Stimulated activated CD4-positive, alpha-beta T cell treated with anti-CD3 and anti-CD28 coated beads, TNF-alpha, amount 100 ng/mL, for 48 hours (primary cell): ENCODE results near the gene CPXM2.

Experiments
- DNase-seq, 3 donors: peaks; one replicate each; pipeline ENCODE4 v3.0.0-alpha.2; 2020; ENCODE audit warnings: low read depth in 3 of 3

CPXM2 gene

DNA sequence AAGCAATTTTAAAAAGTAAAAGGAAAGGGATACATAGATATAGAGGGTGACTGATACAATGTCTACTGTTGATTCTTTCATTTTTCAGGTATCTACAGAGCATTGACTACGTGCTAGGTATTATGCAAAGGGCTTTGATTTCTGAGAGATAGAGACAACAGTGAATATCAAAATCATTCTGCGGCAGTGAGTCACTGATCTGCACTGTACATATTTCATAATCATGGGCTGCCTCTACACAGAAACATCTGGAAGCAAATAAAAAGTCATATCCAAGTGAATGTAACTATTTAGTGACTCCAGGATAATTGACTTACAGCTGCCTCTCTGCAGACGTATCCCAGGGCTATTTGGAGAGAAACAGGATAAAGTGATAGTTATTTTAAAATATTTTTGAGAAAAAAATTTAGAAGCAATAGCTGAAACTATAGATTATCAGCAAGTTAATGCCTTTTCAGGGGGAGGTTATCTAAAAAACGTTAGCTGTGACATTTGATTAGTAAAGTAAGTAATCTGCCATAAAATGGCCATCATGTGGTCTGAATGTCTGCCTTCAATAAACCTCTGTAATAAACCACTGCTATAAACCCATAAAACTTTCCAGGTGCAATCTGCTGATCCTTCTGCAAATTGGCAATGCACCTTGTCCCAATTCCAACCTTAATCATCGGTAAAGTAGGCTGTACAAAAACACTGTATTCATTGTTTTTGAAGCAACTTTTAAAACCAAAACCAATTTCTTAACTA lies 43.7 kb downstream of the CPXM2 start:
- DNase-seq = no peak

DNA sequence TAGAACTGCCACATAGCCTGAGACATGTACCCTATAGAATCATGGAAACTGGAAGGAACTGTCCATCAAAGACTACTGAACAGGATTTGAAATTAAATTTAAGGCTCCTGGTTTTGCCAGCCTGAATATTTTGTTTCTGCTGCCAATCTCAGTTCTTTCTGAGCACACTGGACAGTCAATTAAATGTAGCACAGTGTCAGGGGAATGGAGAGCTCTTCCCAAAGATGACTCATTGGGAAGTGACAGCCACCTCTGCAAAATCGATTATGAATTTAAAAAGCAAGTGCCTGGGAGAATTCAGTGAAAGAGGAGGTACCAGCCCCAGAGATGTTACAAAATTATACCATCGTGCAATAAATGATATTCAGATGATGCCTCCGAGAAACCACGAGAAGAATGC lies 47.8 kb downstream of the CPXM2 start:
- DNase-seq = no peak

DNA sequence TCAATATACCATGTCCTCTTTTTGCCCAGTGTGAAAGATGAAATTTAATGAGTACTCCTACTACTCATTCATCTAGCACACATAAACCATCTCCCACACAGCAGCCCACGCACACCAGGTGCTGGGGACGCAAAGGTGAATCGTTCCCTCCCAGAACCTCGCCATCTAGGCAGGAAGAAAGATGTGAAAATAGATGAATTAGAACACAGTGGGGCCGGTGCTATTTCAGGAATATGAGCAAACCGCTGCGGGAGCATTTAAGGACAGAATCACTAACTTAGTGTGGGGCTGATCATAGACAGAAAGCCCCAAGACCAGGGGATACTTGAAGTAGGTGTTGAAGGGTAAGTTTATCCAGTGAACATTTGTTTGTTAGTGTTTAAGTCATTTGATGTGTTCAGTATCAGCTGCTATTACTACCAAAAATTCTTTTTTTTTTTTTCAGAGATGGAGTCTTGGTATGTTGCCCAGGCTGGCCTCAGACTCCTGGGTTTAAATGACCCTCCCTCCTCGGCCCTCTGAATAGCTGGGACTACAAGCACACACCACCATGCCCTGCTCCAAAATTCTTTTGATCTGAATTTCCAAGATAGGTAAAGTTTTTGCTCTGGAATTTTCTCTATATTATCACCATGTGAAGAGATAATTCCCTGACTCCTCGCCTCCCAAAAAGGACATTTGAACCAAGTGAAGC lies 48.8 kb downstream of the CPXM2 start:
- no peak for DNase-seq

DNA sequence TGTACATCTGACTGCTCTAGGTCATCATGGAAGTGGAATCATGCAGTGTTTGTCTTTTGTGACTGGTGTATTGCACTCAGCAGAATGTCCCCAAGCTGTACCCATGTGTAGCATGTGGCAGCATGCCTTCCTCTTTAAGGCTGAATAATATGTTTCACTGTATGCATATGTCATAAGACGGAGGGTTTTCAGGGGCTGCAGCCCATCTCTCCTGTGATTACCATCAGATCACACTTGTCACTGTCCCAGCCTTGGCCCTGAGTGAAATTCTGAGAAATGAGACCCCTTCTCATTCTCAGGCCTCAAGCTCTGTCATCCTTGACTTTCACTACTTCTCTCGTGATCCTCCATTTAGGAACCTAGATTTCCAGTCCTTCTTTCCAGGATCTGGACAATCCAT lies 50.0 kb downstream of the CPXM2 start:
- no peak for DNase-seq

DNA sequence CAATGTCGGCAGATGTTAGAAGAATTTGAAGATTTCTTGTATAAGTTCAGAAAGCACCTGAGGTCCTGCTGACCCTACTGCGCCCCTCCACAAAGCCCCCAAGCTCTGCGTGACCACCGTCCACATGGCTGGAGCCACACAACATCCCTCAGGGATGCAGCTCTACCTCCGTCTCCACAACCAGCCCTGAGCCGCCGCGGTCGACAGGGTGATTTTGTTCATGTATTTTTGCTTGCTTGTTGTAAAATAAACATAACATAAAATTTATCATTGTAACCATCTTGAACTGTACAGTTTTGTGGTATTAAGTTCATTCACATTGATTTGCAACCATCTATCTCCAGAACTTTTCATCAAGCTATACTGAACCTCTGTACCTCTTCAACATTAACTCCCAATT lies 50.5 kb downstream of the CPXM2 start:
- DNase-seq = no peak

DNA sequence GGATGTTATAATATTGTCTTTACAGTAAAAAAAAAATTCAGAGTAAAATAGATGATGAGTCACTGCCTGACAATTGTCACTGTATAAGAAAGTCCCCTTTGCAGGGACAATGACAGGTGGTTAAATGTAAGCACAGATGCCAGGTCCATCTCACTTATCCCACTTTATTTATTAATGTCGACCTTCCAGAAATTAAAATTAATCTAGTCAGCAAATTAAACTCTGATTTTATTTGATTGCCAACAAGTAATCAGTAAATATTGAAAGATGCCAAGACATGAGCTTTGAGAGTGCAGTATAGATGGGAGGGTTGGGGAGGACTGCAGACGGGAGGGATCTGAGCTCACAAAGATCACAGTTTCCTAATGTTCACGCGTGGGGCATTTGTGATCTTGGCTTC lies 50.9 kb downstream of the CPXM2 start:
- no peak for DNase-seq

DNA sequence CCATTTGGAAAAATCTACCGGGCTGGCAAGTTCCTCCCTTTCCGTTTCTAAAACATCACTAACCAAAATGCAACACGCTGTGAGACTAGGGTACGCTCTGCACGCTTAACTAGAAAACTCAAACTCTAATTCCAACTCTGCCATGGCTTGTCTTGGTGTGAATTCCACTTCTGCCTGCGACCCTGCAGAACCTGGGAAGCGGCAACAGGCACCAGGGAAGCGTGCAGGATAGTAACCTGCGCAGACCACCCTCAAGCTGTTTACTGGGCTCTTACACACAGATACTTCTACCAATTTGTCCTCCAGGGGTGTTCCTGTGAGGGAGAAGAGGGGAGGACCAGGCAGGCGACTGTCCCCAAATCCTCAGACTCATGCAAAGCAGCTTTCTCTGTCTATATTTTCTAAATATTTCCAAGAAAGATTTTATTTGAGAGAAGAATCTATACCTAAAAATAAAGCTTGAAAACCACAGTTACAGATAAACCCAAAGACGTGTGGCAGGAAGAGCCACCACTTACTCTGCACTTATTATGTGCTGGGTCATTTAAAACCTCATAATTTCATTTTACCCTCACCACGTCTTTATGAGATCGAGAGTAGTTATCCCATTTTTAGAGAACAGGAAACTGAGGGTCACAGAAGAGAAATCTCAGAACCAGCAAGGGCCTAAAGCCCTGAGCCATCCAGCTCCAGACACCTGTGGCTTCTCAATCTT lies 52.9 kb downstream of the CPXM2 start:
- no peak for DNase-seq

DNA sequence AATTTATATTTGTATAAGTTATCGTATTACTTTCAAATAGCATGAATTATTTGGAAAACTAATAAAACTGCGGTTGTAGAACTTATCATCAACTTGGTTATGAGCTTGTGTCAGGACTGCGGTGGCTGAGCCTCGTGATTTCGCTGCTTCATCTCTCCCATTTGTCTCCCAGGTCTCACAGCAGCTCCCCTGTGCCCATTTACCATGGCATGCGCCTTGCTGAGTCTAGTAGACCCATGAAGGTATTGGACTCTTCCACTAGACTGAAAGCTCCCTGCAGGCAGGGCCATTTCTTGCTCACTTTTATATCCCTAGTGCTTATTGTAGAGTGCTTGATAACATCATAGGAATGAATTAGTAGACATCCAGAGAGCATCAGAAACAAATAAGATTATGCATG lies 53.9 kb downstream of the CPXM2 start:
- no peak for DNase-seq

DNA sequence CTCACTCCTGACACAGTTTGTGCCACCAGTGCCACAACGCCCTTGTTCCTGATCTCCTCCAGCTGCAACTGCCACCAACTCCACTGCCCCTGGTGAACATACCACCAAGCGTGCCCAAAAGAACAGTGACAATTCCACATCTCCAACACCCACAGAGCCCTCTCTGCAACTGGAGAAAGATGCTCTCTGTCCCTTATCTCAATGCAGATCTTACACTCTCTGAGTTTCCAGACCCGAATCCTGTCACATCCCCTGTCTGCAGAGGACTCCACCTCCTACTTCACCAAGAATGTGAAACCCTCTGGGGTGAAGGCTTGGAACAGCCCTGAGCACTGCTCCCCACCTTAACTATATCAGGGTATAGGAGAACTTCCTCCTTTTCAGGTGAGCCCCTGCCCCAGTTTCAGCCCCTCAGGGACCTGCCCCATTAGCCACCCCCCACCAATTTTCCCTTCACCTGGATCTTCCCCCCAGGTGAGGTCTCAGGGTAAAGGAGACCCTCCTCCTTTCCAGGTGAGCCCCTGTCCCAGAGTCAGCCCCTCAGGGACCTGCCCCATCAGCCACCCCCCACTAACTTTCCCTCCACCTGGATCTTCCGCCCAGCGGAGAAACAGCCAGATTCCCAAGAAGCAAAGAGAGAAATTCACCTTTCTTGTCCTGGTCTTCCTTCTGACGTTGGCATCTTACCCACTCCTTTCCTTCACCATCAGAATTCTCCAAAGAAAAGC lies 55.0 kb downstream of the CPXM2 start:
- DNase-seq = no peak

DNA sequence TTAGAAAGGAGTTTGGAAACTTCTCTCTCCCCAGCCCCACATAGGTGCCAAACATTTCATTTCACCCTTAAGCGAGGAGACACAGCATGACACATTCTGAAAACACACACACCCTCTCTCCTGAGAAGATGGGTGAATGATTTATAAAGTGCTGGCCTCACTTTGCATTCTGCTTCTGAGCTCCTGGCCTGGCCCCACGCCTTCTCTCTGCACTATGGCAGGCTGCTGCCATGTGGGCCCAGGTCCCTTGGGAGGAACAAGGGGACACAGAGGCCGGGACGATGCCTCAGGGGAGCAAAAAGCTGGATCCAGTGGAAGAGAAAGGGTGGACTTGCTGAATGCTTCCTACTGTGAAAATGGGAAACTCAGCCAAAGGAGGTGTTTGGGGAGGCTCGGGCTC lies 56.0 kb downstream of the CPXM2 start:
- no peak for DNase-seq

DNA sequence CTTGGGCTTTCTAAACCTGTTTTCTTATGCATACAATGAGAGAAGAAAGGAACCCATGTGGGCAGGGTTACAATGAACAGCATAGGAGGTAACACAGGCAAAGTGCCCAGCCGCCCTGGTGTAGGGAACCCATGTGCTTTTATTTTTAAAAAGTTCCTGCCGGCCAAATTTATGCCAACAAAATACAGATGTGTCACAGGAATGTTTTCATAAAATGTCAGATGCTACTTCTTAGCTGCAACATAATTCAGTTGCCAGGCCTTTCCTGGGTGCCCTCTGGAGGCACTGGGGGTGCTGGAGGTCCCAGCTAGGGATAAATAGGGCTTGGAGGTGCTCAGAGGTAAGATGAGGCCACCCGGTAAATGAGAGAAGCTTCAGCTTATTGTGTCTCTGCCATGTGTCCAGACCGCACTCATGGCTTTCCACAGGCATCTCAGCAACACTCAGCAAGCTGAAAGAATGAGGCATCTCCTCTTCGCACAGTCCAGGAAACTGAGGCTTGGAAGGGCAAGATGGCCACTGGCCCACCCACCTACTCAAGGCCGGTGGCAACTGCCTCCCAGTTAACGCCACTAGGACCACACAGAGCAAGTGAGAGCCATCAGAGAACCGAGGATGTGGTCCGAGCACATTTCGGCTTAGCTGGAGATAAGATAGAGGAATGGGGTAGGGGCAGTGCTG lies 58.3 kb downstream of the CPXM2 start:
- DNase-seq = no peak

DNA sequence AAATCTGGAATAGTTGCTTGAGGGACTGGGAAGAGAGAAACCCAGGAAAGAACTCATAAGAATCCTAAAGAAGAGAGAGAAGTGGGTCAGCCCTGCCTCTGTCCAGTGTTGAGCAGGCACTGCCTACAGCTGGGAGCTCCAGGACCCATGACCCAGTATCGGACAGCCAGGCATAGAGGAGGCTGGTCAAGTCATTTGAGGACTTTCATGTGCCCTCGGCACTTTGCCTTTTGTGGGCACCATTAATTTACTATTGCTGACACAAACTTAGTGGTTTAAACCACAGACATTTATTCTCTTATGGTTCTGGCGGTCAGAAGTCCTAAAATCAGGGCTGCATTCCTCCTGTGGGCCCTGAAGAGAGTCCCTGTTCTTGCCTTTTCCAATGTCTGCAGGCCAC lies 60.3 kb downstream of the CPXM2 start:
- DNase-seq = no peak

DNA sequence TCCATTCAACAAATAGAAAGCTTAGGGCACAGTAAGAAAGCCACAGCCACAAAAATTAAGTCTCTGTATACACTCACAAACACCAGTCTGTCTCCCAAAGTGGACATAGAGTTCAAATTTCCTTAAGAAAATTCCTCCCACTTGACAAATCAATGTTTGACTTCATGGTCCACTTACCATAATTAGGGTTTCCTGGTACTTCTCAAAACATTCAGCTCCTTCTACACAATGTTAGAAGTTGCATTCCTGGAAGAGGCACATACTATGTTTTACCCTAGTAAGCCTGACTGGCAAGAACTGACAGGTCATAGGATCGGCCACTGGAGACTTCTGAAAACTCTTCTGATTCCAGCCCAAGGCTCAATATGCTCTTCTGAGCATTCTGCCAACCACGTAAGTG lies 70.5 kb downstream of the CPXM2 start:
- no peak for DNase-seq

DNA sequence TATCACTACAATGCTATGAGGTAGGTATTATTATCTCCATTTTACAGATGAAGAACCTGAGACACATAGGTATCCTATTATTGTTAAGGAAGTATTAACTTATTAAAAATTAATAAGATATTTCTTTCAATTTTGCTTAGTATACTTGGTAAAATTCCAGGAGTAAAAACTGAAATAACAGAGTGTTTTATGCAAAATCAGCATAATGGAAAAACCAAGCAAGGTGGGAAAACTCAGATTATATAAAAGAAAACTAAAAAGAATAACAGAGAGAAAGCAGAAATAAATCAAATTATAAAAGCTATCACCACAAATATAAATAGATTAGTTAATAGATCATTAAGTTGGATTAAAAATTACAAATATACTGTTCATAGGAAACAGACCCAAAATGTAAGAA lies 82.0 kb downstream of the CPXM2 start:
- no peak for DNase-seq

DNA sequence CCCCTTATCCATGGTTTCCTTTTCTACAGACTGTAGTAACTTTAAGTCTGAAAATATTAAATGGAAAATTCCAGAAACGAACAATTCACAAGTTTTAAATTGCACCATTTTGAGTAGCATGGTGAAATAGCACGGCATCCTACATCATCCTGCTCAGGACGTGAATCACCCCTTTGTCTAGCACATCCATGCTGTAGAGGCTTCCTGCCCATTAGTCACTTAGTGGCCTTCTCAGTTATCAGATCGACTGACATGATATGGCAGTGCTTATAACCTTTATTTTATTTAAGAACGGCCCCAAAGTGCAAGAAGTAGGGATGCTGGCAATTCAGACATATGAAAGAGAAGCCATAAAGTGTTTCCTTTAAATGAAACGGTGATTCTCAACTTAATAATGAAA lies 82.7 kb downstream of the CPXM2 start:
- no peak for DNase-seq

DNA sequence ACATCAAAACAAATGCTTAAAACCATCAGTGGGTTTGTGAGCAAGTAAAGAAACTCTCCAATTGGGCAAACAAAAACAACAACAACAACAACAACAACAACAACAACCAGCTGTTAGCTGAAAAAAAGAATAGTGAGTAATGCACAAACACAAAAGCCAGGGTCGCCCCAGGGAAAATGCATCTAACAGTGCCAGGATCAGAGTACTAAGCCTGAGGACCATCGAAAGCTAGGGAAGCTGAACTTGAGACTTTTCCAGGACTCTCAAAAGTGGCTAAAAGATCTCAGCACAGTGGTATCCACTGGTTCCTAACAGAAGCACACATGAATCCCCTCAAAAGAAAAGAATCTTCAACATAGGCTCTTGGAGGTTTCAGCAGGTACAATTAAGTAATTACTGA lies 83.3 kb downstream of the CPXM2 start:
- DNase-seq = no peak

DNA sequence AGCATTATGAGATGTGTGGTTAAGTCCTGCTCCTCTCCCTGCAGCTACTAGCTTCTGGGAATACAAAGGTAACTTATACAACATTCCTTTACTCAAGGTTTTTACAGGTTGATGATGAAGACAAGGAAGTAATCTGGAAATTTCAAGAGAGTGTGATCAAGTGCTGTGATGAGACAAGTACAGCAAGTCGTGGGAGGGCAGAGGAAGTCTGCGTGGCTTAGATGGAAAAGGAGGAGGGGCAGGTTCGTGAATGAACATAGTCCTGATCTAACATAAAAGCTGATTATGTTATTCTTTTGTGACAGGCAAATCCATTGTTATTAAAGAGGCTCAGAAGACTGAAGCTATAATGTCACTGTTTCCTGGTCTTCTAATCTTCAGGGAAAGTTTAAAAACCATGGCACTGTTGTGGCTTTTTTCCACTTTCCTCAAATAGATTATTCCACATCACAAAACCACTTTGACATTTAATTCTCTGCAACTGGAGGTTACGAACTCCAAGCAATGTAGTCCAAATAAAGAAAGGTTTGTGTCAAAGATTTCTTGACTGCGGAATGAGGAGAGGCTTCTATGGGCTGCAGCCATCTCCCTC lies 84.1 kb downstream of the CPXM2 start:
- DNase-seq = no peak

DNA sequence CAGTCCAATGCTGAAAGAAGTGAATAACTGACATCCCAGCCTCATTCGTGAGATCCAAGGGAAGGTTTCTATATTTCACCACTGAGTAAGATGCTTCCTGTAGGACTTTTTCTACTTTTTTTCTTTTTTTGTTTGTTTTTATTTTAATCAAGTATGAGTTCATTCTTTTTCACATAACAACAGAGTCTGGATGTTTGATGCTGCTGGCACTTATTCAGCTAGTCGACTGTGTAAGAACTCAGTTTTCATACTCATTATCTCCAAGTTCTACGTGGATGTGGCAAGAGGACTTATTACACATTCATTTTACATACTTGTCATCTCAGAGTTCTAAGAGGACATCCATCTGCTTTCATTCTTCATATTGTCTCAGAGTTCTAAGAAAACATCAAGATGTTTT lies 86.9 kb downstream of the CPXM2 start:
- DNase-seq = no peak

DNA sequence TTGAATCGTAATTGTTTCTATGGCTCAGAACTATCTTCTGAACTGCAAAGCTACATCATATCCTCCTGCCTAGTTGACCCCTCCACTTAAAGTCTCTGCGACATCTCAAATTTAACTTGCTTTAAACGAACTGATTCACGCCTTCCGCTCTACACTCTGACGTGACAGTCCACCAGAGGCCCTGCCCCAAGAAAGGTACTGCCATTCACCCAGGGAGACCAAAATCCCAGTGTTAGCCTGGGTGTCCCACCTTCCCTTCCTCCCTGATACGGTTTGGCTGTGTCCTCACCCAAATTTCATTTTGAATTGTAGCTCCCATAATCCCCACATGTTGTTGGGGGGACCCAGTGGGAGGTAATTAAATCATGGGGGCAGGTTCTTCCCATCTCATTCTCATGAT lies 90.8 kb downstream of the CPXM2 start:
- DNase-seq = no peak

DNA sequence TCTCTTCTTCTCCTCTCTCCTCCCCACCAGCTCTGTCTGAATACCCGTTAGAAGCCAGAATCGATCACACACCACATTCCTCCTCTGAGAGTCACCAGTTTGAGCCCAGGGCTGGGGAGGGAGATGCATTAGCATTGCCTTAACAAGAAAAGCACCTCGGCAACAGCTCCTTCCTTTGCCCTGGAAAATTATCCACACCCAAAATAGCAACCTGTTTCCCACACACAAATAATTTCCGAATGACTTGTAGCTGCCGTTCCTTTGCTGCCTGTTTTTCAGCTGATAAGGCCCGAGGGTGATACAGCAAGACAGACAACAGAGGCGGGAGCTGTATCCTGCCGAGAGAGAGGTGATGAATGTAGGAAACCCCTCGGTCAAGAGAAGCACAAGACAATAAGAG lies 91.3 kb downstream of the CPXM2 start:
- DNase-seq = no peak

DNA sequence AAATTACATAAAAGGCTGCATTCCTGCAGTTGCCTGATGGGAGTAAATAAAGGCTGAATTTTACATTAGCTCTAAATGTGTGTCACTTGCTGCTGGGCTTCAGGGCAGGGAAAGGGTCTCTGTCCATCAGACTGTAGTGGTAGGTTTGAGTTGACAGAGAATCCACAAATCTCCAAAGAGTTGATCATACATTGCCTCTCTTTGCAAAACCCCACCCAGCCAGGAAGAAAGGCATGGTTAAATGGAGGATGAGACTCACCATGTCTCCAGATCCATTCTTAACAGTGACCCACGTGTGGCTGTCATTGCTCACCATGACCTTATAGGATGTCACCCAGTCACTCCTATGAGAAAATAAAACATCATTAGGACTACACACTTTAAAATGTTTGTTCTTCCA lies 92.8 kb downstream of the CPXM2 start:
- DNase-seq = no peak
